Panc1 (cell line): ENCODE data around the gene POLD1. TPM values are rescaled to one million over a fixed set of nuclear protein-coding genes. Genes with fewer than 3 reads are reported as not detected.

Experiments
- ATAC-seq: fragments of 200-7000 bp; cut with Tn5 transposase; 2 replicates; pipeline ENCODE4 v1.9.1; 2020; ENCODE audit warnings: mild to moderate bottlenecking, moderate library complexity
- BruUV-seq: library from RNA; stranded (reverse); fragments of 400-500 nt; replicated peaks from 2 replicates; lab custom pipeline; 2021; lab: Mats Ljungman, UMichigan
- CTCF ChIA-PET: fragments of 300-600 bp; sonication (Branson Sonifier 250); formaldehyde crosslinking; loops from one replicate; lab custom pipeline; 2022; ENCODE audit warnings: antibody characterized with exemption; lab: Charles Lee
- POLR2A ChIA-PET: fragments of 300-600 bp; sonication (Branson Sonifier 250); formaldehyde crosslinking; loops from one replicate; lab custom pipeline; 2022; ENCODE audit warnings: antibody characterized with exemption; lab: Charles Lee
- DNase-seq: peaks from one replicate; pipeline ENCODE4 v3.0.0-alpha.2; 2010; ENCODE audit warnings: low read depth, low spot score
- H3K27ac ChIP-seq: 2 replicates; pipeline ENCODE4 v1.5.1; 2011; ENCODE audit warnings: mild to moderate bottlenecking, low read length, inconsistent platforms
- H3K27me3 ChIP-seq: fragments of 200-500 bp; sonication (Bioruptor generic); 2 replicates; pipeline ENCODE4 v1.6.0; 2014; ENCODE audit warnings: low read length, inconsistent platforms; ENCODE audit not compliant: control insufficient read depth, insufficient read depth
- H3K36me3 ChIP-seq: fragments of 200-500 bp; sonication (Bioruptor generic); 2 replicates; pipeline ENCODE4 v1.5.1; 2014; ENCODE audit warnings: inconsistent platforms, mild to moderate bottlenecking, low read length, moderate library complexity; ENCODE audit not compliant: control insufficient read depth, insufficient read depth
- H3K4me1 ChIP-seq: 2 replicates; pipeline ENCODE4 v1.5.1; 2011; ENCODE audit warnings: inconsistent platforms, mild to moderate bottlenecking, low read length, moderate library complexity; ENCODE audit not compliant: control insufficient read depth, insufficient read depth
- H3K4me3 ChIP-seq, 2 experiments: 2 replicates each; pipeline ENCODE4 v1.5.1; 2011 to 2012; ENCODE audit warnings: low read depth in 2 of 2, low read length in 2 of 2, mild to moderate bottlenecking in 2 of 2, inconsistent platforms in 1 of 2, moderate library complexity in 1 of 2
- H3K9me3 ChIP-seq: fragments of 200-500 bp; sonication (Bioruptor generic); 2 replicates; pipeline ENCODE4 v1.5.1; 2014; ENCODE audit warnings: low read depth, mild to moderate bottlenecking, inconsistent platforms, low read length, moderate library complexity; ENCODE audit not compliant: control insufficient read depth, insufficient read depth
- POLR2AphosphoS5 ChIP-seq: IDR thresholded peaks from 2 replicates; pipeline ENCODE4 v1.6.1; 2012; ENCODE audit warnings: mild to moderate bottlenecking, low read depth, low read length, moderate library complexity
- TCF7L2 ChIP-seq: IDR thresholded peaks from 2 replicates; pipeline ENCODE4 v1.6.1; 2011; ENCODE audit warnings: mild to moderate bottlenecking, low read depth, low read length, inconsistent platforms
- in situ Hi-C: cut with HindIII; loops from 2 replicates; pipeline ENCODE4 v1.10.0; 2016; ENCODE audit warnings: low sequenced_read_pairs, low pct_unique_long_range_greater_than_20kb
- intact Hi-C: fragments of 100-400 bp; cut with micrococcal nuclease; formaldehyde crosslinking; loops from one replicate; pipeline ENCODE4 v1.10.0; 2022; ENCODE audit not compliant: unreplicated experiment
- total RNA-seq: library from RNA; stranded (reverse); gene quantifications from one replicate; pipeline ENCODE4 v1.2.1, GENCODE V29; 2021; ENCODE audit not compliant: unreplicated experiment
- TF ChIP-seq, protein P1 (sequence below): fragments of 450-650 bp; IDR thresholded peaks from 2 replicates; pipeline ENCODE4 v1.5.1; 2017; ENCODE audit warnings: mild to moderate bottlenecking
- TF ChIP-seq, protein P2 (sequence below), 2 experiments: IDR thresholded peaks; 2 replicates each; pipeline ENCODE4 v1.6.1; 2011 to 2012; ENCODE audit warnings: low read depth in 2 of 2, control low read depth in 1 of 2, low read length in 1 of 2, mild to moderate bottlenecking in 1 of 2, moderate library complexity in 1 of 2; ENCODE audit not compliant: insufficient read depth in 1 of 2

The POLD1 gene
- total RNA-seq, 1 experiment from 2014 or later, result 71.7 TPM

- no TSS peak for BruUV-seq
- CTCF ChIA-PET, result interaction anchor here (0.5 to 1.2 kb wide), 3 partner anchors 96 to 242 kb away, joined by 3 to 7 read pairs (median 3); no protein-coding TSS in a partner anchor
- TF ChIP-seq, protein P1, sequence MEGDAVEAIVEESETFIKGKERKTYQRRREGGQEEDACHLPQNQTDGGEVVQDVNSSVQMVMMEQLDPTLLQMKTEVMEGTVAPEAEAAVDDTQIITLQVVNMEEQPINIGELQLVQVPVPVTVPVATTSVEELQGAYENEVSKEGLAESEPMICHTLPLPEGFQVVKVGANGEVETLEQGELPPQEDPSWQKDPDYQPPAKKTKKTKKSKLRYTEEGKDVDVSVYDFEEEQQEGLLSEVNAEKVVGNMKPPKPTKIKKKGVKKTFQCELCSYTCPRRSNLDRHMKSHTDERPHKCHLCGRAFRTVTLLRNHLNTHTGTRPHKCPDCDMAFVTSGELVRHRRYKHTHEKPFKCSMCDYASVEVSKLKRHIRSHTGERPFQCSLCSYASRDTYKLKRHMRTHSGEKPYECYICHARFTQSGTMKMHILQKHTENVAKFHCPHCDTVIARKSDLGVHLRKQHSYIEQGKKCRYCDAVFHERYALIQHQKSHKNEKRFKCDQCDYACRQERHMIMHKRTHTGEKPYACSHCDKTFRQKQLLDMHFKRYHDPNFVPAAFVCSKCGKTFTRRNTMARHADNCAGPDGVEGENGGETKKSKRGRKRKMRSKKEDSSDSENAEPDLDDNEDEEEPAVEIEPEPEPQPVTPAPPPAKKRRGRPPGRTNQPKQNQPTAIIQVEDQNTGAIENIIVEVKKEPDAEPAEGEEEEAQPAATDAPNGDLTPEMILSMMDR, result no peak
- TF ChIP-seq TCF7L2, result peak; percentile 58
- Histone ChIP-seq H3K27me3 (no peaks in the 10 kb centered on the region), H3K36me3 (no peaks in the 10 kb centered on the region), H3K4me1 (no peaks in the 10 kb centered on the region; the same call in none of the 2 replicates), H3K27ac (0 out of 2 replicates have a peak overlapping the region, but pooled peaks have one; percentile 24), H3K9me3 (no peaks in the 10 kb centered on the region), H3K4me3 (peak overlapping the region in 1 of 2 experiments; percentile 7; a peak in 1 of 4 replicates)
- ATAC-seq (peak; percentile 79), DNase-seq (no peak)
- POLR2A ChIA-PET, result interaction anchor here (0.6 kb wide), 2 partner anchors 50 to 78 kb away, joined by 3 to 12 read pairs; no protein-coding TSS in a partner anchor
- intact Hi-C loops (no loop called here), in situ Hi-C loops (no loop called here)
Observed at GRCh38 chr19:50460161-50460765, 76.1 kb downstream of the POLD1 start.

DNA sequence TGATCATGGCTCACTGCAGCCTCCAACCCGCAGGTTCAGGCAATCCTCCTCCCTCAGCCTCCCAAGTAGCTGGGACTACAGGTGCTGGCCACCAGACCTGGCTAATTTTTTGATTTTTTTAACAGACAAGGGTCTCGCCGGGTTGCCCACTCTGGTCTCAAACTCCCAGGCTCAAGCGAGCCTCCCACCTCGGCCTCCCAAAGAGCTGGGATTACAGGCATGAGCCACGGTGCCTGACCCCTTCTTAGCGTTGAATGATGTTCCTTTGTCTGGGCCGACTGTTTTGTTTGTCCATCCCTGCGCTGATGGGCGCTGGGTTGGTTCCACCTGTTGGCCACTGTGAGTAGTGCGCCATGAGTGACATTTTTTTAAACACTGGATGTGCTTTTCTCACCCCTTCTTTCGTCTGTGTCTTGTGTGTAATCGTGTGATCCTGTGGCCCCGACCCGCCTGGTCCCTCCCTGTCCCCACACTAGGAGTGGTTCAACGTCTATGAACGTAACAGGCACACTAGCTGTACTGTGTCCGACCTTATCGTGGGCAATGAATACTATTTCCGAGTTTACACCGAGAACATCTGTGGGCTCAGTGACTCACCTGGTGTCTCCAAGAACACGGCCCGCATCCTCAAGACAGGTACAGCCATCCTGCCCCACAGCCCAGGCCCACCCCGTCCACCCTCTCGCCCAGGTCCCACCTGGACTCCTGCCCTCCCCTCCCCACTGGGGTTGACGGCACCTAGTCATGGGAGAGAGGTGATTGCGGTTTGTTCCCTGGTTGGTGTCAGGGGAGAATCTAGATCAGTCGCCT lies 77.1 kb downstream of the POLD1 start:
- no peaks in the 10 kb centered on the region; the same call in none of the 2 replicates for H3K4me1 ChIP-seq
- H3K9me3 ChIP-seq, result no peaks in the 10 kb centered on the region
- no TSS peak for BruUV-seq
- TF ChIP-seq POLR2AphosphoS5, result no peak
- TF ChIP-seq, protein P2, sequence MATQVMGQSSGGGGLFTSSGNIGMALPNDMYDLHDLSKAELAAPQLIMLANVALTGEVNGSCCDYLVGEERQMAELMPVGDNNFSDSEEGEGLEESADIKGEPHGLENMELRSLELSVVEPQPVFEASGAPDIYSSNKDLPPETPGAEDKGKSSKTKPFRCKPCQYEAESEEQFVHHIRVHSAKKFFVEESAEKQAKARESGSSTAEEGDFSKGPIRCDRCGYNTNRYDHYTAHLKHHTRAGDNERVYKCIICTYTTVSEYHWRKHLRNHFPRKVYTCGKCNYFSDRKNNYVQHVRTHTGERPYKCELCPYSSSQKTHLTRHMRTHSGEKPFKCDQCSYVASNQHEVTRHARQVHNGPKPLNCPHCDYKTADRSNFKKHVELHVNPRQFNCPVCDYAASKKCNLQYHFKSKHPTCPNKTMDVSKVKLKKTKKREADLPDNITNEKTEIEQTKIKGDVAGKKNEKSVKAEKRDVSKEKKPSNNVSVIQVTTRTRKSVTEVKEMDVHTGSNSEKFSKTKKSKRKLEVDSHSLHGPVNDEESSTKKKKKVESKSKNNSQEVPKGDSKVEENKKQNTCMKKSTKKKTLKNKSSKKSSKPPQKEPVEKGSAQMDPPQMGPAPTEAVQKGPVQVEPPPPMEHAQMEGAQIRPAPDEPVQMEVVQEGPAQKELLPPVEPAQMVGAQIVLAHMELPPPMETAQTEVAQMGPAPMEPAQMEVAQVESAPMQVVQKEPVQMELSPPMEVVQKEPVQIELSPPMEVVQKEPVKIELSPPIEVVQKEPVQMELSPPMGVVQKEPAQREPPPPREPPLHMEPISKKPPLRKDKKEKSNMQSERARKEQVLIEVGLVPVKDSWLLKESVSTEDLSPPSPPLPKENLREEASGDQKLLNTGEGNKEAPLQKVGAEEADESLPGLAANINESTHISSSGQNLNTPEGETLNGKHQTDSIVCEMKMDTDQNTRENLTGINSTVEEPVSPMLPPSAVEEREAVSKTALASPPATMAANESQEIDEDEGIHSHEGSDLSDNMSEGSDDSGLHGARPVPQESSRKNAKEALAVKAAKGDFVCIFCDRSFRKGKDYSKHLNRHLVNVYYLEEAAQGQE (IDR thresholded peaks at IDR 0.05; ENCODE audit: insufficient read depth in 1 of 2, low read depth in 2 of 2, low read length in 1 of 2), result no peak
- TF ChIP-seq, protein P1, result peak; percentile 86
- ChIA-PET CTCF (interaction anchor here (0.6 to 1.2 kb wide), 3 partner anchors 94 to 975 kb away, joined by 4 to 7 read pairs (median 5); no protein-coding TSS in a partner anchor), POLR2A (no interaction called here)
- no peaks in the 10 kb centered on the region for H3K36me3 ChIP-seq
- DNase-seq (peak; percentile 54), ATAC-seq (peak; percentile 87)
- in situ Hi-C loops (no loop called here), intact Hi-C loops (no loop called here)
- no peaks in the 10 kb centered on the region for H3K27me3 ChIP-seq
- H3K27ac ChIP-seq, result peak overlapping the region; percentile 44; the same call in 1 of the 2 replicates
- no peak overlapping the region for H3K4me3 ChIP-seq
